NCI-H82 (cell line): ENCODE data around the gene SH3PXD2B.
"Not testable (repeated sequence)": the region's sequence is repeated elsewhere in the genome, so short reads cannot be mapped to it uniquely, and the experiment has no call there.

Experiments used
- DNase-seq: peaks from one replicate; lab custom pipeline; 2025; lab: John Stamatoyannopoulos, UW

Gene SH3PXD2B

GRCh38 chr5:172339264-172340180, 114.8 kb downstream of the SH3PXD2B start:
- DNase-seq, result no peak

- peak; percentile 81 for DNase-seq
Measured at GRCh38 chr5:172336676-172337285, 117.5 kb downstream of the SH3PXD2B start.

- peak; percentile 50 for DNase-seq
Measured at GRCh38 chr5:172336264-172336663, 118.1 kb downstream of the SH3PXD2B start.

GRCh38 chr5:172335721-172336120, 118.6 kb downstream of the SH3PXD2B start:
- DNase-seq, result no peak

GRCh38 chr5:172334641-172335040, 119.7 kb downstream of the SH3PXD2B start:
- DNase-seq, result no peak

- DNase-seq, result peak; percentile 10
Measured at GRCh38 chr5:172334196-172334595, 120.1 kb downstream of the SH3PXD2B start.

- DNase-seq, result not testable (repeated sequence)
Measured at GRCh38 chr5:172326901-172327300, 127.4 kb downstream of the SH3PXD2B start.

- no peak for DNase-seq
Measured at GRCh38 chr5:172325452-172325851, 128.9 kb downstream of the SH3PXD2B start.

- DNase-seq, result peak; percentile 21
Measured at GRCh38 chr5:172322028-172322965, 132.0 kb downstream of the SH3PXD2B start.

- DNase-seq, result peak; percentile 83
Measured at GRCh38 chr5:172321593-172321992, 132.7 kb downstream of the SH3PXD2B start.

- DNase-seq, result no peak
Measured at GRCh38 chr5:172319708-172320441, 134.4 kb downstream of the SH3PXD2B start.

- DNase-seq, result no peak
Measured at GRCh38 chr5:172315587-172316493, 138.5 kb downstream of the SH3PXD2B start.

GRCh38 chr5:172313915-172314314, 140.4 kb downstream of the SH3PXD2B start:
- no peak for DNase-seq

GRCh38 chr5:172312286-172312685, 142.0 kb downstream of the SH3PXD2B start:
- DNase-seq, result no peak

GRCh38 chr5:172311605-172312004, 142.7 kb downstream of the SH3PXD2B start:
- no peak for DNase-seq

GRCh38 chr5:172311026-172311425, 143.3 kb downstream of the SH3PXD2B start:
- no peak for DNase-seq

GRCh38 chr5:172305380-172305779, 148.9 kb downstream of the SH3PXD2B start:
- no peak for DNase-seq

GRCh38 chr5:172303572-172304335, 150.6 kb downstream of the SH3PXD2B start:
- peak; percentile 68 for DNase-seq

GRCh38 chr5:172303162-172303561, 151.2 kb downstream of the SH3PXD2B start:
- peak; percentile 67 for DNase-seq
